HG02884 (cell line): ENCODE data around the gene TRAPPC6A.

Source experiments
- ATAC-seq: cut with Tn5 transposase; IDR thresholded peaks from one replicate; pipeline ENCODE4 v1.9.1; 2021; ENCODE audit warnings: mild to moderate bottlenecking, moderate library complexity; ENCODE audit not compliant: unreplicated experiment

The TRAPPC6A gene

GRCh38 chr19:45177817-45178261 lies at the start of gene TRAPPC6A:
TSS of gene TRAPPC6A (minus strand) at chr19:45178237. CDS start at chr19:45178218, 19 bp downstream.
- ATAC-seq = peak; percentile 5

- ATAC-seq = no peak
These were observed 46.6 kb upstream of the TRAPPC6A start for GRCh38 chr19:45224645-45225044.

GRCh38 chr19:45223879-45224278 lies 45.8 kb upstream of the TRAPPC6A start:
- ATAC-seq = no peak

- no peak for ATAC-seq
These were observed 44.7 kb upstream of the TRAPPC6A start for GRCh38 chr19:45222724-45223123.

- ATAC-seq = no peak
These were observed 41.1 kb upstream of the TRAPPC6A start for GRCh38 chr19:45218911-45219743.

GRCh38 chr19:45218426-45218825 lies 40.4 kb upstream of the TRAPPC6A start:
- no peak for ATAC-seq

GRCh38 chr19:45217957-45218334 lies 39.9 kb upstream of the TRAPPC6A start:
- ATAC-seq = no peak

- no peak for ATAC-seq
These were observed 39.3 kb upstream of the TRAPPC6A start for GRCh38 chr19:45217193-45217956.

- no peak for ATAC-seq
These were observed 38.6 kb upstream of the TRAPPC6A start for GRCh38 chr19:45216667-45217066.

- ATAC-seq = no peak
These were observed 37.6 kb upstream of the TRAPPC6A start for GRCh38 chr19:45215391-45216191.

- ATAC-seq = no peak
These were observed 35.0 kb upstream of the TRAPPC6A start for GRCh38 chr19:45213031-45213430.

GRCh38 chr19:45211751-45212381 lies 33.8 kb upstream of the TRAPPC6A start:
- ATAC-seq = no peak

GRCh38 chr19:45206328-45206727 lies 28.3 kb upstream of the TRAPPC6A start:
- ATAC-seq = no peak

GRCh38 chr19:45205810-45206209 lies 27.8 kb upstream of the TRAPPC6A start:
- ATAC-seq = no peak

GRCh38 chr19:45202637-45203036 lies 24.6 kb upstream of the TRAPPC6A start:
- no peak for ATAC-seq

GRCh38 chr19:45200568-45200967 lies 22.5 kb upstream of the TRAPPC6A start:
- ATAC-seq = no peak

- ATAC-seq = no peak
These were observed 17.7 kb upstream of the TRAPPC6A start for GRCh38 chr19:45195764-45196163.

GRCh38 chr19:45191375-45191774 lies 13.3 kb upstream of the TRAPPC6A start:
- ATAC-seq = no peak

GRCh38 chr19:45189971-45190370 lies 11.9 kb upstream of the TRAPPC6A start:
- no peak for ATAC-seq

GRCh38 chr19:45187421-45188100 lies 9.5 kb upstream of the TRAPPC6A start:
- no peak for ATAC-seq
